OCI-LY1 (cell line): ENCODE measurements around the gene CRYBB1.
A peak's percentile ranks its signal among the peaks of the same experiment; 100 is the strongest.

Experiments used
- H2AFZ ChIP-seq: fragments of 200-600 bp; sonication (generic), shearing (Covaris generic); 2 replicates; pipeline ENCODE4 v1.6.0; 2014; ENCODE audit warnings: antibody characterized with exemption, mild to moderate bottlenecking, low read length
- H3F3A ChIP-seq: fragments of 200-600 bp; sonication (generic), shearing (Covaris generic); 2 replicates; pipeline ENCODE4 v1.6.0; 2014; ENCODE audit warnings: mild to moderate bottlenecking, antibody characterized with exemption, low read length, moderate library complexity; ENCODE audit not compliant: insufficient read depth
- H3K27ac ChIP-seq: fragments of 200-600 bp; sonication (generic); 2 replicates; pipeline ENCODE4 v1.5.1; 2014; ENCODE audit warnings: low read length, mixed run types, mild to moderate bottlenecking, low read depth; ENCODE audit not compliant: poor library complexity, severe bottlenecking
- H3K27me3 ChIP-seq: fragments of 200-600 bp; sonication (generic); 2 replicates; pipeline ENCODE4 v1.6.0; 2014; ENCODE audit warnings: antibody characterized with exemption, mild to moderate bottlenecking, low read length, moderate library complexity; ENCODE audit not compliant: insufficient read depth
- H3K36me3 ChIP-seq: fragments of 200-600 bp; sonication (generic); 2 replicates; pipeline ENCODE4 v1.6.1; 2014; ENCODE audit warnings: mild to moderate bottlenecking, antibody characterized with exemption, low read length, moderate library complexity, mixed read lengths; ENCODE audit not compliant: insufficient read depth
- H3K4me1 ChIP-seq: fragments of 200-600 bp; sonication (generic); 2 replicates; pipeline ENCODE4 v1.5.1; 2014; ENCODE audit warnings: mild to moderate bottlenecking, low read length, moderate library complexity; ENCODE audit not compliant: insufficient read depth, severe bottlenecking
- H3K4me2 ChIP-seq: fragments of 200-600 bp; sonication (generic), shearing (Covaris generic); 2 replicates; pipeline ENCODE4 v1.6.1; 2014; ENCODE audit warnings: low read length
- H3K4me3 ChIP-seq: fragments of 200-600 bp; sonication (generic); 2 replicates; pipeline ENCODE4 v1.5.1; 2014; ENCODE audit warnings: low read length, low read depth, mild to moderate bottlenecking, mixed read lengths; ENCODE audit not compliant: poor library complexity, severe bottlenecking
- H3K79me2 ChIP-seq: fragments of 200-600 bp; shearing (Covaris generic); 2 replicates; pipeline ENCODE4 v1.6.1; 2016; ENCODE audit warnings: mixed run types, low read length, mixed read lengths; ENCODE audit not compliant: insufficient read depth
- H3K9ac ChIP-seq: fragments of 200-600 bp; sonication (generic), shearing (Covaris generic); 2 replicates; pipeline ENCODE4 v1.6.1; 2014; ENCODE audit warnings: mild to moderate bottlenecking, low read length, mixed read lengths
- H3K9me2 ChIP-seq: fragments of 200-600 bp; sonication (generic), shearing (Covaris generic); 2 replicates; pipeline ENCODE4 v1.6.1; 2014; ENCODE audit warnings: low read depth, mild to moderate bottlenecking, low read length, mixed read lengths
- H3K9me3 ChIP-seq: fragments of 200-600 bp; shearing (Covaris generic); 2 replicates; pipeline ENCODE4 v1.6.1; 2014; ENCODE audit warnings: low read length, mixed read lengths
- H4K20me1 ChIP-seq: fragments of 200-600 bp; sonication (generic), shearing (Covaris generic); 2 replicates; pipeline ENCODE4 v1.6.0; 2016; ENCODE audit warnings: mild to moderate bottlenecking, low read length; ENCODE audit not compliant: insufficient read depth
- CTCF ChIP-seq: fragments of 200-600 bp; sonication (generic), shearing (Covaris generic); IDR thresholded peaks from 2 replicates; pipeline ENCODE4 v1.5.1; 2017; ENCODE audit warnings: mild to moderate bottlenecking, antibody characterized with exemption, low read length, moderate library complexity, mixed read lengths
- EZH2 ChIP-seq: fragments of 200-600 bp; sonication (generic), shearing (Covaris generic); IDR thresholded peaks from 2 replicates; pipeline ENCODE4 v1.8.0; 2017; ENCODE audit warnings: borderline replicate concordance, mixed run types, mild to moderate bottlenecking, antibody characterized with exemption, low read length, moderate library complexity, mixed read lengths

Gene CRYBB1

GRCh38 chr22:26586556-26587325, 31.1 kb downstream of the CRYBB1 start:
- Histone ChIP-seq H3K4me1 (peaks cover 58% of the 10 kb centered on the region), H3K9me3 (peaks cover 4% of the 10 kb centered on the region; the same call in 1 of the 2 replicates), H4K20me1 (no peaks in the 10 kb centered on the region), H2AFZ (no peak overlapping the region), H3F3A (no peaks in the 10 kb centered on the region), H3K9ac (peak overlapping the region; percentile 44), H3K27me3 (no peaks in the 10 kb centered on the region), H3K27ac (peak overlapping the region; percentile 70), H3K79me2 (peaks cover 41% of the 10 kb centered on the region), H3K4me2 (peak overlapping the region; percentile 65), H3K36me3 (peaks cover 18% of the 10 kb centered on the region), H3K4me3 (peak overlapping the region; percentile 48), H3K9me2 (no peaks in the 10 kb centered on the region)
- TF ChIP-seq CTCF (no peak), EZH2 (no peak)

DNA sequence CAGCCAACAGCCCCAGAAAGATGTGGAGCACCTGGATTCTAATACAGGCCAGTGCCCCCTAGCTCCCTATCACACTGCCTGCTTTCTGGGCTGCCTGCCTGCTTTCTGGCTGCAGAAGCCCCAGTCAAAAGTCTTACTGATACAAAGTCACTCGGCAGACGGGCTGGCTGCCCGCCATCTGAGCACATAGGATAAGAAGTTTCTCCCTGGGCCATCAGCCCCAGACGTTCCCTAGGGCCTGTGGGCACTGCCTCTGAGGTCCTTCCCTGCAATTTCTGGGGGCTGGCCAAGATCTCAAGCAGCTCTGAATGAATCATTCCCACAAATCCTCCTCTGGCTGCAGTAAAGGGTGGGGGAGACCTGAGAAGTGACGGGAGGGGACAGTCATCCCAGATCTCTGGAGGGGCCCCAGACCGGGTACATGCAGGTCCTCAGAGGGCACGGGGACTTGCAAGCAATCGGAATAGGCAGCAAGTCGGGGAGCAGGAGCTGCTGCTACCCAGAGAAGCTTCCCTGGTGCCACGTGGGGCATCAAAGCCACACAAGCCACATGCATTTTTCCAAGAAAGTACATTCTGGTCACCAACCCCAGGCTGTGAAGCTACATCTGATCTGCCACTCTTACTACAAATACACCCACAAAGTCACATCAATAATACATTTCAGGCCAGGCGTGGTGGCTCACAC, 32.6 kb downstream of the CRYBB1 start:
- H3K79me2 ChIP-seq: peaks cover 47% of the 10 kb centered on the region
- no peaks in the 10 kb centered on the region for H3K9me2 ChIP-seq
- no peaks in the 10 kb centered on the region for H4K20me1 ChIP-seq
- H3F3A ChIP-seq: no peaks in the 10 kb centered on the region
- peak overlapping the region; percentile 36 for H3K4me3 ChIP-seq
- H3K4me2 ChIP-seq: peak overlapping the region; percentile 60
- TF ChIP-seq CTCF (peak; percentile 21; the same call in 1 of the 2 replicates), EZH2 (no peak)
- peaks cover 18% of the 10 kb centered on the region for H3K36me3 ChIP-seq
- no peaks in the 10 kb centered on the region for H3K27me3 ChIP-seq
- peaks cover 61% of the 10 kb centered on the region for H3K4me1 ChIP-seq
- H3K9ac ChIP-seq: peak overlapping the region; percentile 49
- H2AFZ ChIP-seq: no peak overlapping the region
- peak overlapping the region; percentile 78 for H3K27ac ChIP-seq
- H3K9me3 ChIP-seq: peaks cover 4% of the 10 kb centered on the region; the same call in 1 of the 2 replicates

- Histone ChIP-seq H3K36me3 (peaks cover 18% of the 10 kb centered on the region), H3K9me3 (peaks cover 4% of the 10 kb centered on the region; the same call in 1 of the 2 replicates), H3K27ac (peak overlapping the region; percentile 14), H3K27me3 (no peaks in the 10 kb centered on the region), H4K20me1 (no peaks in the 10 kb centered on the region), H3K4me1 (peaks cover 71% of the 10 kb centered on the region), H3K79me2 (peaks cover 42% of the 10 kb centered on the region), H3K4me2 (no peak overlapping the region), H3K9me2 (no peaks in the 10 kb centered on the region), H3F3A (no peaks in the 10 kb centered on the region), H3K9ac (no peak overlapping the region), H3K4me3 (no peak overlapping the region), H2AFZ (no peak overlapping the region)
- TF ChIP-seq EZH2: no peak
- TF ChIP-seq CTCF: no peak
These were observed 33.8 kb downstream of the CRYBB1 start for GRCh38 chr22:26584010-26584409.
